NCI-H82 treated with DMSO at 0.1 percent for 48 hours (cell line): ENCODE results near the gene ZNF740.

Experiments used
- DNase-seq: peaks from one replicate; lab custom pipeline; 2025; ENCODE audit not compliant: unreplicated experiment; lab: John Stamatoyannopoulos, UW

ZNF740 gene

DNA sequence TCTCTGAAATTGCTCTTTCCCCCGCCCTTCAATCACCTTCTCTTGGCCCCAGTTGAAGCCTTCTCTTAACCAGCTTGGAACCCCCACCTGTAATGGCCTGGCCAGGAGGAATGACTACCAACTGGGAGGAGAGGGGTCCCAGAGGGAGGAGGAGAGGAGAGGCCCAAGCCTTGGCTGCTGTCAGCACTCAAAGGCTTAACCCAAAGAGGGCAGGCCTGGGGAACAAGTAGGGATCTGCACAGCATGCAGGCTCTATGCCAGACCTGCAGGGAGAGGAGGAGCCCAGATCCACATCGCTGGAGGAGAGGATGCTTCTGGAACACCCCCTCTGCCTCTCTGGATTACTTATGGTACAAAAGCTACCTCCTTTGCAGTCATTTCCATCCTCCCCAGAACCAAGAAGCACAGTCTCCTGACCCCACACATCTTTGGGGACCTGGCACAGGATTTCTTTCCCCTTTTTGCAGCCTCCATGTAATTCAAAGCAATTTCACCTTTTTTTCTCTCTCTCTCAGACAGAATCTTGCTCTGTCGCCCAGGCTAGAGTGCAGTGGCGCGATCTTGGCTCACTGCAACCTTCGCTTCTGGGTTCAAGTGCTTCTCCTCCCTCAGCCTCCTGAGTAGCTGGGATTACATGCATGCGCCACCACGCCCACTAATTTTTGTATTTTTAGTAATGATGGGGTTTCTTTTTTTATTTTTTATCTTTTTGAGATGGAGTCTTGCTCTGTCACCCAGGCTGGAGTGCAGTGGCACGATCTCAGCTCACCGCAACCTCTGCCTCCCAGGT is 45.3 kb downstream of the ZNF740 start:
- DNase-seq: no peak

DNA sequence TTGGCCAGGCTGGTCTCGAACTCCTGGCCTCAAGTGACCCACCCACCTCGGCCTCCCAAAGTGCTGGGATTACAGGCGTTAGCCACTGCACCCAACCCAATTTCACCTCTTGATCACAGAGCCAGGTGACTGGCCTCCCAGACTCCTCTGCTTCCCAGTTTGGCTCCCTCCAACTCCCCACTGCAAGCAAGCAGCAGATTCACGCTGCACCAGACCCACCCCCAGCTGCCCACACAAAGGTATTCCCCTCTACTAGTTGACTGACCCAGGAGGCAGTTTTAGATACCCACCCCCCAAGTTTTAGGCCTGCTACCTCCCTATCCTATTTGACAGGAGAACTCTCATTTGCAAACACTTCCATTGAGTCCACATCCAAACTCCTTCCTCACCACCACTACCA is 46.3 kb downstream of the ZNF740 start:
- DNase-seq: no peak

DNA sequence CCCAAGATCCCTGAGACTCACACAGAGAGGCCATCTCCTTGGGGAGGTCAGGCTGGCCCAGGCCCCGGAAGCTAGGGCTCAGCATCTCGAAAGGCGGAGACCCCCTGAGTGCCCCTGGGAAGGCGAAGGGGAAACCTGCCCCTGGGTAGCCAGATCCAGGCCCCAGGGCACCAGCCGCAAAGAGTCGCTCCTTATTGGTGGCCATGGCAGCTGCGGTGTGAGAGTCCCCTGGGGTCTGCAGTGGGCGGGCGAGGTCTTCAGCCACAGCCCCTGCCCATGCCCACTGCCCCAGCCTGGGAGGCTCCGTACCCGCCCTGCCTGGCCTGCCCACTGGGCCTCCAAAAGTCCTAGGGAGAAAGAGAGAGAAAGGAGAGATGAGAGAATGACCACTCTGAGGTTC is 46.8 kb downstream of the ZNF740 start:
- DNase-seq: no peak

DNA sequence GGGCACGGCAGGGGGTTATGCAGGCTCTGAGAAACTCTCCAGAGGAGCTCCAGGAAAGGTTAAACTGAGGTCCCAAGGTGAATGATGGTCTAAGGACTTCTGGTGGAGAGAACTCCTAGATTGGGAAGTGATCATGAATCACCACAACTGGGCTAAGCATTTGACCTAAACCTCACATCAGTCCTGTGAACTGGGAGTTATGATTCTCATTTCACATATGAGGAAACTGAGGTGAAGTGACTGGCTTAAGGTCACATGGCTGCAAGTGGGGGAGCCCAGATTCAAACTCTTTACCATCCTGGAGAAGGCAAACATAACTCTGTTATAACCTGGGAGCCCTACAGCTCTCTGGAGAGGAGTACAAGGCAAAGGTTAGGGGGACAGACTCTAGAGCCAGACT is 47.3 kb downstream of the ZNF740 start:
- no peak for DNase-seq

DNA sequence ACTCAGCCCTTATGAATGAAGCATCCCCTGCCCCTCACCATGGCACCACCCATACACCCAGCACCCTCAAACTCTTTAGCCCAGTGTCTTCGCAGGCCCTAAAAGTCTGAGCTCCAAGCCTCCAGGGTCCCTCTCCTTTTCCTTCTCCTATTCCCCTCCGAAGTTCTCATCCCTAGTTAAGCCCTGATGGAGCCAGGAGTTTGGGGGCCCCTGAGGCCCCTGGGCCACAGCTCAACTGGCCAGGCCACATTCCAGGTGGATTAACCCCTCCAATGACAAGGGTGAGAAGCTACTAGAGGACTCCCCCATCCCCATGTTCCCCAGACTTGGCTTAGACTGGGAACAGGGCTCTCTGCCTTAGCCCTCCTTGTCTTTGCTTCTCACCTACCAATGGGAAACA is 48.9 kb downstream of the ZNF740 start:
- DNase-seq: no peak

DNA sequence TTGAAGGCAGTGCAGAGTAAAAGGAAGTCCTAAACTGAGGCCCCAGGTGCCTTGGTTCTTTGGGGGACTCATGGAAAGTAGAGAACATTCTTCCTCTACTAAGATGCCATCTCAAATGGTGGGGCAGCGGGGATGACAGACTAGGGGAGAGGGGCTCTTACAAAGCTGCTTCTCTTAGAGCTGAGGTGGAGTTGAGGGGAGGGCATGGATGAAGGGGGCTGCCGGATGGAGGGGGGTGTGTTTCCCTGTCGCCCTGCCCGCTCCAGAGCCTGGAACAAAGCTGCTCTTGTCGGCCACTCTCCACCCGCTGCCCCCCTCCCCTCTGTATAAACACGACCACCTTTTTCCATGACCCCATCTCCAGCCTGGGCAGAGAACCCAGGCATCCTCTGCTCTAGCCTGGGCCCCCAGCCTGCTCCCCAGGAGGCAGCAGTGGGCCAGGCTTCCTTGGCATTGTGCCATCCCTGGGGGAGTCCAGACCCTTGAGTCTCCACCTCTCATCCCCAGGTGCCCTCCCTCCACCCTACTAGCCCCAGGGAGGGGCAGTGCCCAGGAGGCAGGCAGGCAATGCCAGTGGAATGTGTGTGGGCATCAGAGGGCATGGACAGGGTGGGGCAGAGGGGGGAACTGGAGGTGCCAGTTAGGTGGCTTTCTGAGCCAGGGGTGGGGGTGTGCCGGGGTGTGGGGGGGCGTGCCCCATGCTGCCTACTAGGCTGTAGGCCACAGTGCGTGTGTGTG is 49.8 kb downstream of the ZNF740 start:
- no peak for DNase-seq

DNA sequence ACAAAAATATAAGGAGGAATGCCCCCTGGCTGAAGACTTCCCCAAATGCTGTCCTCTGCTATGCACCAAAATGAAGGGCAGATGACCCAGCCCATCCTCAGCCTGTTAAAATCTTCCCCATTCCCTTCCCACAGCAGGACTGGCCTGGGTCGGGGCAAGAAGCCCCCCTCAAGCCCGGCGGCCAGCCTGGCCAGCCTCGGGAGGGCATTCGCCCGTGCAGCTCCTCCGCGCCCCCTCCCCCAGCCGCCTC is 51.1 kb downstream of the ZNF740 start:
- DNase-seq: no peak

DNA sequence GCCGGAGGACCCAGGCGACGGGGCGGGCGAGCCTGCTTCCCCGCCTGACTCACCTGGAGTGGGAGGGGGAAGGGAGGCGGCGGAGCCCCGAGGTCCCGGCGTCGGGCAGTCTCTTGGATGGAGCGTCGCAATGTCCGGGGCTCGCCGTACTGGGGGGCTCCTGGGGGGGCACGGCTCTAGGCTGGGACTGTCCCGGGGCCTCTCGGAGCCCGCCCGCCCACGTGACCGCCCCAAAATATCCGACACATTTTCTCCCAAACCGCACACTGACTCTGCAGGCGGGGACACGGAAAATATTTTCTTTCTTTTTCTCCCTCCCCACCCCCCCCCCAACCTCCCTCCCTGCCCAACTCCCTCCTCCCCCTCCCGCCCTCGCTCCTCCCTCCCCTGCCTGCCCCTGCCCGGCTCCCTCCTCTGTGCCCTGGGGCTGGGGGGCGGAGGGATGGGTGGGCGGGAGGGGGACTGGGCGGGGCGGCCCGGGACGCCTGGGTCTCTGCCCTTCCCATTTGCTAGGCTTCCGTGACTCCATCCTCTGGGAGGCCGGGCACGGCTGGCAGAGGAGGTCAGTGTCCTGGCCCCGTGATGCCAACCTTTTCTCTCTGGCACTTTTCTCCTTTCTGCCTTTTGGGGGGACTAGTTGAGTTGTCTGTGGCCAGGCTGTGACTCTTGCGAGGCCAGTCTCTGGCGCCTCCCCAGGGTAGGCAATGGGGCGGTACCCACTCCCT is 51.6 kb downstream of the ZNF740 start, which contains the start of gene RARG:
Gene RARG (minus strand): TSS at position 289 of the 725 bp plus-strand sequence. CDS start 4,664 bp downstream, outside the sequence.
- no peak for DNase-seq

DNA sequence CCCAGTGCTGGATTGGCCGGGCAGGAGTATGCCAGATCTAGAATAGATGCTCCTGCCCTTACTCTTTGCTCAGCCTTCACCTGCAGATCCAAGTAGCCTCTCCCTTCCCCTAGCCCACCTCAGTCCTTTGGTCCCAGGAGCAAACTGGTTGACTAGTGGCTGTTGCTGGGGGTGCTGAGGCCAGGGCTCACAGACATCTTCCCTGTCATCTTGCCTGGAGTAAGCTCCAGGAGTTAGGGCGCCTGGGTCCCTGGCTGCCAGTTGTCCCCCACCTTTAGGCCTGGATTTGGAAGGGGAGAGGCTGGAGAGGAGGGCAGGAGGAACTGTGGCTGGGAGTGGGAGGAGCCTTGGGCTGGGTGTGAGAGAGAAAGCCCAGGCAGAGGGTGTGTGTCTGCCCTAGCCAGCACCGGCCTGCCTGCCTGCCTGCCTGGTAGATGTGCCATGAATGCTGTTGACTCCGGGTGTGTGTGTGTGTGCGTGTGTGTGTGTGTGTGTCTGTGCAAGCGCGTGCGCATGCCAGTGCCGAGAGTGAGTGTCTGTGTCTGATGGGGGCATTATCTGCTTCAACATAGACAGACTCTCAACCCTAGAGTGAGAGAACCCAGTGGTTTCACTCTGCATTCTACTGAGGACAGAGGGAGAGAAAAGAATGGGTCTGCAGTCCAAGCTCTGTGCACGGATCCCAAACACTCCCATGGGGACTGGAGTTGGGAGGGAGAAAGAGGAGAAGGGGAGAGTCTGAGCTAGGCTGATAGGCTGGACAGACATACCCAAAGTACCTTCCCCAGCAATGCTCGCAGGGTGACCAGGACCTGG is 52.3 kb downstream of the ZNF740 start:
- DNase-seq: no peak

DNA sequence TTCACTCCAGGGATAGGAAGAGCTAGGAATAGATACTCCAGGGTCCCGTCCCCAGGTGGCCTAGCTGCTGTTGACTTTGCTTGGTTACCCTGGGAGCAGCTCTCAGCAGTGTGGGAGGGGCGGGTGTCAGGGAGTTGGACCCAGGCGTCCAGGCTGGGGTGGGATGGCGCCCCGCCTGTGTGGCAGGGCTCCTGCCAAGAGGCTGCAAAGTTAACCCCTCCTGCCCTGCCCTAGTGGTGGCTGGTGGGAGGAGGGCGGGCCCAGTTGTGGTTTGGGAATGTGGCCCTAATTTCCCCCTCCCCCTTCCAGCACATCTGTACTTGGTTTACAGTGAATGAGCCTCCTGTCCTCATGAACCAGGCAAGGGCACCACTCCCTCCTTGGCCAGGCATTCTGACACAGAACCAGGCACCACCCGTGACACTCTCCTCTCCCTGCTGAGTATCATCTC is 53.2 kb downstream of the ZNF740 start:
- no peak for DNase-seq

DNA sequence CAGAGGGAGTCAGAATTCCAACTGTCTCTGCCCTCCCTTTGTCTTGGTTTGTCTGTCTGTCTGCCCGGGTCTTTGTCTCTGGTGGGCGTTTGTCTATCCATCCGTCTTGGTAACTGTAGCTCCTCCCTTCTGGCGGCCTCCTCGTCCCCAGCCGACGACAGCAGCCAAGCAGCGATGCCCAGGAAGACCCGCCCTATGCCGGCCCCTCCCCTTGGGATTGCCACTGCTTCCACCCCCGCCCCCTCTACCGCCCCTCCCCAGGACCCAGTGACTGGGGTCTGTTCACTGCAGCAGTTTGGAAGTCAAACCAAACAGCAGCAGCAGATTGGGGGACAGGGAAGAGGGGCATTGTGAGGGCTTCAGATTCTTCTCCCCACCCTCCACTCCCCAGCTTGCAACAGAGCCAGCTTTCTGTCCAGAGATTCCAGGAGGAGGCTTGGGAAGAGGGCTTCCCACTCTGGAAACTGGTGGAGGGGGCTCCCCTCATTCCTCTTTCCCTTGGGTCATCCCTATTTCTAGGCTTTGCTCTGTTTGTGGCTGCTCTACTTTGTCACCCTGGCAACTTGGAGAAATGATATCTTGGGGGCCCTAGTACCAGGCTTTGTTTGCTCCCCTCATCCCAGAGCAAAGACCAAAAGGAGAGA is 53.9 kb downstream of the ZNF740 start:
- peak; percentile 44 for DNase-seq

DNA sequence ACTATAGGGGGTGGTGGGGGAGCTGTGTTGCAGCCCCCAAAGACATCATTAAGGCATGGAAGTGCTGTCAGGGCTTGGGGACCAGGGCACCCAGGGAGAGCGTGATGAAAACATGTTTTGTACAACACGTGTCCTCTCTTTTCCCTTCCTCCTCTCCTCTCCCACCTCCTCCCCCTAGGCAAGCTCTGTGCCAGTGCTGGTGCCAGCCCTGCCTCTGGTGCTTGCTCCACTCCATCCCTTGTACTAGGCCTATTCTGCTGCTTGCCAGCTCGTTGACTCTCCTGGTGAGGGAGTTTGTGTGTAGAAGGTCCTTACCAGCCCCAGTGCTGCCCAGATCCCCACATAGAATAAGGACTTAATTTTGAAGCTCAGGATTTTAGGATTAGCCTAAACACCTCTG is 54.6 kb downstream of the ZNF740 start:
- DNase-seq: no peak

DNA sequence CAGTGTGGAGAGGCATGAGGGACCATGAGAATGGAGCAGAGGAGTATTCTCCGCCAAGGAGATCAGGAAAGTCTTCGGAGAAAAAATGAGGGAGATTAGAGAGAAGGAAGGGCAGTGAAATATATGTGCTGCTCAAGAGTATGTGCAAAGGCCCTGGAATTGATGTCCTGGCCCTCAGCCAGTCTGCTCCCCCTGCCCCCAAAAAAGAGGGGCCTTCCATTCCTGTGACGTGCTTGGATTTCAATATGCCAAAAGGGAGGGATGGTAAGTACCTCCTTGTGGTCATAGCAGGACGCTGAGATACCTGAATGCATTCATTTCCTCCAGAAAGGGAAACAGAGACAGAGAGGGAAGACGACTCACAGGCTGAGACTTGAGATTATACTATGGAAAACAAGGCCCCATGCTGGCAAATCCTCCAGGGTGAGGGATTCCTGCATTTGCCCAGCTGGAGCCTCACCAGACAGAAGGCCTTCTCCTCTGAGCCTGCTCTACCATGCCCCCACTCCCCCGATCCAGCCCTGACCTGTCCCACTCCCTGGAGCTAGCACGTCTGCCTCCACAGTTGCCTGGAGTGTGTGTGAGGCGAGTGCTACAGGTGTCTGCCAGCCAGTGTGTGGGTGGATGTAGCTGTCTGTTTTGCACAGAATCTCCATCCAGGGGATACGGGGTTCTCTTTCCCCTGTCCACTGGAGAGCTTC is 55.4 kb downstream of the ZNF740 start:
- DNase-seq: no peak

DNA sequence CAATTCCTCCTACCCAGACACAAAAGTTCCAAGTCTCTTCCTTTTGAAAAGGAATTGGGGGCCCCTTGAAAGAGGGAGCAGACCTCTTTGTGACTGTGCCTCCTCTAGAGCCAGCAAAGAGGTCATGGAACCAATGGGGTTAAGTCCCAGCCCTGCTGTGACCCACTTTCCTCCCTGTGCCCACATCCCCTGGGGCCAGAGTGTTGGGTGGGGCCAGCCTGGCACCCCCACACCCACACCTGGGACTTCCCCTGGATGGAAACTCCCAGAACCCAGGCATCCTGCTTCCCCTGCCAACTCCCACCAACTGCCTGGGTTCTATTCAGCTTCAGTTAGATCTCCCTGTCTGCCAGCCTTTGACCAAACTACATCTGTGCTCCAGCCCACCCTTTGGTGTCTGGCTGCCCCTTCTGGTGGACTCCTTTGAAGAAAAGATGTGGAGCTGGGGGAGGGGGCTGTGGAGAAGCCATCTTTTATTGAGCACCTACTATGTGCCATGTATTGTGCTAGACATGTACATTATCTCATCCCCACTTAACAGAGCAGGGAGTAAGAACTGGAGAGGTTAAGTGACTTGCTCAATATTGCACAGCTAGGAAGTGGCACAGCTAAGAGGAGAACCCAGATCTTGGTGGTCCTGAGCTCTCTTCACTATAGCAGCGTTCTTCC is 56.1 kb downstream of the ZNF740 start:
- DNase-seq: no peak

DNA sequence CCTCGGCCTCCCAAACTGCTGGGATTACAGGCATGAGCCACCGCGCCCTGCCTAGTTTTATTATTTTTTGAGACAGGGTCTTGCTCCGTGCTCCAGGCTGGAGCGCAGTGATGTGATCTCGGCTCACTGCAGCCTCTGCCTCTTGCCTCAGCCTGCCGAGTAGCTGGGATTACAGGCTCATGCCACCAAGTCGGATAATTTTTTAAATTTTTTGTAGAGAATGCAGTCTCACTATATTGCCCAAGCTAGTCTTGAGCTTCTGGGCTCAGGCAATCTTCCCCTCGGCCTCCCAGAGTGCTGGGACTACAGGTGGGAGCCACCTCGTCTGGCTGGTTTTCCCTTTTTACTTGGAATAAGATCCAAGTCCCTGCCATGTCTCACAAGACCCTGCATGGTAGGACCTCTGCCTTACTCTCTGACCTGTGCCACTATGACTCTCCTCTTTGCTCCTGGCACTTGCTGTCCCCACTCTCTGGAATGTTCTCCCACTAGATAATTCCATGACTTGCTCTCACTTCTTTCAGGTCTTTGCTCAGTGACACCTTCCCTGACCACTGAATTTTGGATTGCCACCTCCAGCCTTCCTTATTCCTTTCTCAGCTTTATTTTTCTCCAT is 59.2 kb downstream of the ZNF740 start:
- no peak for DNase-seq

DNA sequence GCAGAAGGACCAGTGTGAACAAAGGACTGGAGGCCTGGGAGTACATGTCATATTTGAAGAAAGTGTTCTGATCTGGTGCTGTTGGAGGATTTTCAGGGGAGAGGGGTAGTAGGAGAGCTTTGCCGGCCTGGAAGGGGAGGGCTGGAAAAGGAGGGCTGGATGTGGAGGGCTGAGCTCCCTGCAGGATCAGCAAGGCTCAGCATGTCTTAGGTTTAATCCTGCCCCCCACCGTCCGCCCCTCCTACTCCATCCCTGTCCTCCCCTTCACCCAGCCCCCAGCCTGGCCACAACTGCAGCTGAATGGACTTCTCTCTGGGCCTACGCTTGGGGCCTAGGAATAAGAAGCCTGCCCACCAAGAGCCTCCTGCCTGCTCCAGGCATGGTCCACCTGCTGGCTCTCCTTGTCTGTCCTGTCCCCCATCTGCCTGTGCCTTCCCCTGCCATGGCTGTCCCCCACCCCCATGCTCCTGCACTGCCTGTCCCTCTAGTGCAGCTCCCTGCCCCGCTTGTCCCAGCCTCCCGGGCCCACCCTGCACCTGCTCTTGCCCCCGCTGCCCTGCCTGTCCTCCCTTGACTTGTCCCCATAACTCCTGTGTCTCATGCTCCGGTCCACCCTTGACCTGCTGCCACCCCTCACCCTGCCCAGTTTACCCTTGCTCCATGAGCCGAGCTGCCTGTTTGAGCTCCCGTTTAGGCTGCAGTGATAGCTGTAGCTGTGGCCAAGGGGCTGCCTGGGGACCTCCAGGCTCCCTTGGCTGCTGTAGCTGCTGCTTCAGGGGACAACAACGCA is 61.3 kb downstream of the ZNF740 start:
- DNase-seq: peak; percentile 83

DNA sequence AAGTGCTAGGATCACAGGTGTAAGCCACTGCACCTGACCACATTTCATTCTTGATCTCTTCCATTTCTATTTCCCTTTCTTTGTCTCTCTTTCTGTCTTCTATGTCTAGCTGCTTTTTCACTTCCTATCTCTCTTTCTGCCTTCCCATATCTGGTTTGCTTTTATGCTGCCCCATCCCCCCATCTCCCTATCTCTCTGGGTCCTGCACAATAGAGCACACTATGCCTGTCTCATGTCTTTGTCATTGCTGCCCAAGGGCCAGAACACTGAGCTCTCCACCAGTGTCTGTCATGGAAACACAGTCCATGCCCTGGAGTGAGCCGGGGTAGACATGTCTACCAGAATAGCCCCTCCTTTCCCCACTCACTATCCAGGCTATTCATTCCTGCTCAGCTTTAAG is 63.8 kb downstream of the ZNF740 start:
- no peak for DNase-seq
